AG10803 (cell line): ENCODE measurements around the gene ZNF513.

ENCODE experiments used
- DNase-seq: peaks from one replicate; pipeline ENCODE4 v3.0.0; 2010; ENCODE audit warnings: low read depth
- H3K4me3 ChIP-seq: 2 replicates; pipeline ENCODE4 v1.5.1; 2011; ENCODE audit warnings: mild to moderate bottlenecking, low read length, control low read depth
- TF ChIP-seq, protein P1 (sequence below): conservative IDR thresholded peaks from 2 replicates; pipeline ENCODE4 v1.5.1; 2011; ENCODE audit warnings: mild to moderate bottlenecking, low read length, control low read depth, inconsistent platforms

Gene ZNF513

DNA sequence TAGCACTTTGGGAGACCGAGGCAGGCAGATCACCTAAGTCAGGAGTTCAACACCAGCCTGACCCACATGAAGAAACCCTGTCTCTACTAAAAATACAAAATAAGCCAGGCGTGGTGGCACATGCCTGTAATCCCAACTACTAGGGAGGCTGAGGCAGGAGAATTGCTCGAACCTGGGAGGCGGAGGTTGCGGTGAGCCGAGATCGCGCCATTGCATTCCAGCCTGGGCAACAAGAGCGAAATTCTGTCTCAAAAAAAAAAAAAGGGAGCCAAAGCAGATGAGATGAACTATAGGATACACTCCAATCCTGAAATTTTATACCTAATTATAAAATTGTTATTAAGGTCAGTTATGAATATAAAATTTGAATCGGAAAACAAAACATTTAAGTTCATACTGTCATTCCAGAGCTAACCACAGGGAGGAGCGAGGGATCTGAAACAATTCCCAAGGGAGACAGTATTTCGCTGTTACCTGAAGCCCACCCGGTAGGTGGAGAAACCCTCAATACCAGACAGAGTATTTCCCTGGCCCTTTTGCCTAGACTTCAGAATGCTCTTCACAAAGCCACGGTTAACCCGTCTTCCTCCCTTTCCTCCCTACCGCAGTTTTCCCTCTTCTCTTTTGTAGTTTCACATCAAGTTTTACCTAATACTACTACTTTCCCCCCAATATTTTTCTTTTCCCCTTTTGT lies 27.4 kb upstream of the ZNF513 start:
- peak overlapping the region; percentile 88 for H3K4me3 ChIP-seq
- TF ChIP-seq, protein P1, sequence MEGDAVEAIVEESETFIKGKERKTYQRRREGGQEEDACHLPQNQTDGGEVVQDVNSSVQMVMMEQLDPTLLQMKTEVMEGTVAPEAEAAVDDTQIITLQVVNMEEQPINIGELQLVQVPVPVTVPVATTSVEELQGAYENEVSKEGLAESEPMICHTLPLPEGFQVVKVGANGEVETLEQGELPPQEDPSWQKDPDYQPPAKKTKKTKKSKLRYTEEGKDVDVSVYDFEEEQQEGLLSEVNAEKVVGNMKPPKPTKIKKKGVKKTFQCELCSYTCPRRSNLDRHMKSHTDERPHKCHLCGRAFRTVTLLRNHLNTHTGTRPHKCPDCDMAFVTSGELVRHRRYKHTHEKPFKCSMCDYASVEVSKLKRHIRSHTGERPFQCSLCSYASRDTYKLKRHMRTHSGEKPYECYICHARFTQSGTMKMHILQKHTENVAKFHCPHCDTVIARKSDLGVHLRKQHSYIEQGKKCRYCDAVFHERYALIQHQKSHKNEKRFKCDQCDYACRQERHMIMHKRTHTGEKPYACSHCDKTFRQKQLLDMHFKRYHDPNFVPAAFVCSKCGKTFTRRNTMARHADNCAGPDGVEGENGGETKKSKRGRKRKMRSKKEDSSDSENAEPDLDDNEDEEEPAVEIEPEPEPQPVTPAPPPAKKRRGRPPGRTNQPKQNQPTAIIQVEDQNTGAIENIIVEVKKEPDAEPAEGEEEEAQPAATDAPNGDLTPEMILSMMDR: peak; percentile 69
- peak; percentile 40 for DNase-seq

DNA sequence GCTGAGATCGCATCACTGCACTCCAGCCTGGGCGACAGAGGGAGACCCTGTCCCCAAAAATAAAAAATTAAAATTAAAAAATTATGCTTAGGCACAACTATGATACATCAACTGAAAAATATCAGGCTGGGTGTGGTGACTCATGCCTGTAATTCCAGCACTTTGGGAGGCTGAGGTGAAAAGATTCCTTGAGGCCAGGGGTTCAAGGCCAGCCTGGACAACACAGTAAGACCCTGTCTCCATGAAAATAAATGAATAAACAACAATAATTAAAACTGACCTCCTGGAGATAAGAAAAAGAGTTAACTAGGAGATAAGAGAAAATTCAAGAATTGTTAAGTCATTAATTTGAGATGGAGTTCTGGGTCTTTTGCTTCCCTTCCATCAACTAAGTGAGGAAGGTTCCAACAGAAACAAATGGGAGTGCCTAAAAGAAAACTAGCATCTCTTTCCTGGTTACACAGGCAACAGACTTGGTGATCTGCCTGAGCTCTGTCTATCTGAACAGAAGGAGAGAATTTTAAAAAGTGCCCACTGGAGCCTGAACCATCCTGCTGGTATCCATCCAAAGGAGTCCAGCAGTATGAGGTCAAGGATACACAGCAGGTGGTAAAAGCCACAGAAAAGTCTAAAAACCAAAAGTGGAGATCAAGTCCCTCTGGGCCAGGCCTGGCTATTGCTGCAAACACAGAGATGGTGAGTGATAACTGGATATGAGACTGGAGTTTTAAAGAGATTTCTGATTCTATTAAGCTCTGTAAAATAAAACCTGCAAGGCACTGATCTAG lies 20.0 kb upstream of the ZNF513 start:
- H3K4me3 ChIP-seq: no peak overlapping the region
- no peak for DNase-seq
- TF ChIP-seq, protein P1: no peak

DNA sequence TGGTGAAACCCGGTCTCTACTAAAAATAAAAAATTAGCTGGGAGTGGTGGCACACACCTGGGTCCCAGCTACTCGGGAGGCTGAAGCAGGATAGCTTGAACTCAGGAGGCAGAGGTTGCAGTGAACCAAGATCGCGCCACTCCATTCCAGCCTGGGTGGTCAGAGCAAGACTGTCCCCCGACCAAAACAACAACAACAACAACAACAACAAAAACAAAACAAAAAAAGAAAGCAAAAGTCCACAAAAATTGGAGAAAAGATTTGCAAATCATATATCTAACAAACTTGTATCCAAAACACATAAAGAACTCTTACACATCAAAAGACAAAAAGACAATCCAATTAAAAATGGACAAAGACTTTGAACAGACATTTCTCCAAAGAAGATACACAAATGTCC lies 18.4 kb upstream of the ZNF513 start:
- H3K4me3 ChIP-seq: no peak overlapping the region
- DNase-seq: no peak
- TF ChIP-seq, protein P1: no peak

DNA sequence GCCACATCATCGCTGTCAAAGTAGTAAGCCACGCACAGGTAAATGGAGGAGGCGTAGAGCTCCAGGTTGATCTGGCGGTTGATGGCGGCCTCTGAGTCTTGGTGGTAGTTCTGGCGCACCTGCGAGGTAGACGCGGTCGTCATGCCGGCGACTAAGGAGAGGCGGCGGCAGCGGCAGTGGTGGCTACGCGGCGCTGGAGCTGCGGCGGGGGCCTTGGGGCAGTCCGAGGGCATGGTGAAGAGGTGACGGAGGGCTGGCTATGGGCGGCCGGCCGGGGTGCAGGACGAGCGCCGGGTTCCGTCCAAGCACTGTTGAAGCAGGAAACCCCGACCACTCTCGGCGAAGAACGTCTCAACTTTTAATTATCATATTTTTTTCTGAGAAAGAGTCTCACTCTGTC lies 12.7 kb upstream of the ZNF513 start:
- TF ChIP-seq, protein P1: no peak
- DNase-seq: no peak
- H3K4me3 ChIP-seq: no peak overlapping the region

DNA sequence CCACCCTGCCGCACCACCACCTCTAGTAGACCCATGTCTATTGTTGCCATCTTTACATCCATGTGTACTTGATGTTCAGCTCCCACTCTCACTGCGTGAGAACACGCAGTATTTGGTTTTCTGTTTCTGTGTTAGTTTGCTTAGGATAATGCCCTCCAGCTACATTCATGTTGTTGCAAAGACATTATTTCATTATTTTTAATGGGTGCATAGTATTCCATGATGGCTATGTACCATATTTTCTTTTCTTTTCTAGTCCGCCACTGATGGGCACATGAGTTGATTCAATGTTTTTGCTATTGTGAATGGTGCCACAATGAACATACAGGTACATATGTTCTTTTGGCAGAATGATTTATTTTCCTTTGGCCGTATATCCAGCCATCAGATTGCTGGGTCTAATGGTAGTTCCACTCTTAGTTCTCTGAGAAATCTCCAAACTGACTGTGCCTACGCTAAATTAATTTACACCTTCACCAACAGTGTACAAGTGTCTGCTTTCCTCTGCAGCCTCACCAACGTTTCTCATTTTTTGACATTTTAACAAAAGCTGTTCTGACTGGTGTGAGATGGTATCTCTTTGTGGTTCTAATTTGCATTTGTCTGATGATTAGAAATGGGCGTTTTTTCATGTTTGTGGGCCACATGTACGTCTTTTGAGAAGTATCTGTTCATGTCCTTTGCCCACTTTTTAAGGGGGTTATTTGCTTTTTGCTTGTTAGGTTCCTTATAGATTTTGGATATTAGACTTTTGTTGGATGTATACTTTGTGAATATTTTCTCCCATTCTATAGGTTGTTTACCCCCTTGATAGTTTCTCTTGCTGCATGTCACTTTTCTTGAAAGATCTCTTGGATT lies 10.5 kb upstream of the ZNF513 start:
- DNase-seq: no peak
- H3K4me3 ChIP-seq: no peak overlapping the region
- TF ChIP-seq, protein P1: no peak

DNA sequence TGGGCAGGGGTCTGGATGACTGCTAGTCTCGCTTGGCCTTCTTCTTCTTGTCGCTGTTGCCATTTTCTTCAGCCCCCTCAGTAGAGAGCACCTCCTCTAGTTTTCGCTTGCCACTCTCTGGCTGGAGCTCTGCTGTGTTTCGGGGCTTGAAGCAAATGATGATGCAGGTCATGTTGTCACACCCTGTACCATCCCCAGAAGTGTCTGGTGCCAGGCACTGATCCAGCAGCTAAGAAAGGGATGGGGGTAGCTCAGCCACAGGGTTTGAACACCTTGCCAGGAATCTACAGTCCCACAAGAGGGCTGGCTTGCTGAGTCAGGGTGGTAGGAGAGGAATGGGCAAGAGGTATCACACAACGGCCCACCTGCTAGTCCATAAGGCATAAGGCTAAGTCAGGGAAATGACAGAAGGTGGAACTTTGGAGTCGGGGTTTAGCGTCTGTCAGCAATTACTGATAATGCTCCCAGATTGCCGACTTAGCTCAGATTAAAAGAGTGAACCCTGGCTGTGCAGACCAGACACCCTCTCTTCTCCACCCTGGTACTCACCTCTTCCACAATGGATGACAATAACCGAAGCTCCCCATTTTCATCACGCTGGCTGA lies 1.1 kb upstream of the ZNF513 start:
- no peak overlapping the region for H3K4me3 ChIP-seq
- no peak for DNase-seq
- TF ChIP-seq, protein P1: no peak
